IMR-90 (cell line): ENCODE results near the gene PRDM2.

Experiments used
- MAFK ChIP-seq: IDR thresholded peaks from 2 replicates; pipeline ENCODE4 v1.6.1; 2012; ENCODE audit warnings: low read depth, low read length, improper control_type of control experiment
- POLR2A ChIP-seq: IDR thresholded peaks from 2 replicates; pipeline ENCODE4 v1.6.1; 2012; ENCODE audit warnings: mild to moderate bottlenecking, low read depth, low read length
- SMC3 ChIP-seq: fragments of 150-350 bp; IDR thresholded peaks from 2 replicates; pipeline ENCODE4 v1.6.1; 2016; ENCODE audit warnings: low read depth, mild to moderate bottlenecking, antibody characterized with exemption, low read length, moderate library complexity
- TF ChIP-seq, protein P1 (sequence below): conservative IDR thresholded peaks from 2 replicates; pipeline ENCODE4 v1.5.1; 2012; ENCODE audit warnings: mild to moderate bottlenecking, low read depth, low read length, improper control_type of control experiment

GRCh38 chr1:13753636-13754402 is 53.8 kb downstream of the PRDM2 start:
- TF ChIP-seq SMC3: no peak
- TF ChIP-seq, protein P1, sequence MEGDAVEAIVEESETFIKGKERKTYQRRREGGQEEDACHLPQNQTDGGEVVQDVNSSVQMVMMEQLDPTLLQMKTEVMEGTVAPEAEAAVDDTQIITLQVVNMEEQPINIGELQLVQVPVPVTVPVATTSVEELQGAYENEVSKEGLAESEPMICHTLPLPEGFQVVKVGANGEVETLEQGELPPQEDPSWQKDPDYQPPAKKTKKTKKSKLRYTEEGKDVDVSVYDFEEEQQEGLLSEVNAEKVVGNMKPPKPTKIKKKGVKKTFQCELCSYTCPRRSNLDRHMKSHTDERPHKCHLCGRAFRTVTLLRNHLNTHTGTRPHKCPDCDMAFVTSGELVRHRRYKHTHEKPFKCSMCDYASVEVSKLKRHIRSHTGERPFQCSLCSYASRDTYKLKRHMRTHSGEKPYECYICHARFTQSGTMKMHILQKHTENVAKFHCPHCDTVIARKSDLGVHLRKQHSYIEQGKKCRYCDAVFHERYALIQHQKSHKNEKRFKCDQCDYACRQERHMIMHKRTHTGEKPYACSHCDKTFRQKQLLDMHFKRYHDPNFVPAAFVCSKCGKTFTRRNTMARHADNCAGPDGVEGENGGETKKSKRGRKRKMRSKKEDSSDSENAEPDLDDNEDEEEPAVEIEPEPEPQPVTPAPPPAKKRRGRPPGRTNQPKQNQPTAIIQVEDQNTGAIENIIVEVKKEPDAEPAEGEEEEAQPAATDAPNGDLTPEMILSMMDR: no peak
- TF ChIP-seq POLR2A: no peak
- no peak for TF ChIP-seq MAFK
